Bladder microvascular endothelial cell (primary cell): ENCODE results near the gene FBXO7. TPM values are rescaled to one million over a fixed set of nuclear protein-coding genes. Genes with fewer than 3 reads are reported as not detected.

Experiments used
- total RNA-seq: library from RNA; depleted of rRNA; stranded (reverse); fragments of >200 nt; gene quantifications from 2 replicates; pipeline ENCODE4 v1.2.3, GENCODE V29; 2014

FBXO7 gene
- 38.4 and 73.6 TPM in 2 replicates for total RNA-seq

GRCh38 chr22:32474635-32475467 is at the start of gene FBXO7:
FBXO7 (plus strand) TSS chr22:32474811; CDS start chr22:32475003, 192 bp downstream.

Other genes with a start within 250 kb of the FBXO7 start
- 0.81 and 4.7 TPM in 2 replicates for gene SLC5A4, start 219.5 kb upstream of the FBXO7 start, total RNA-seq
- gene RFPL3, start 116.9 kb upstream of the FBXO7 start, total RNA-seq, result not detected in 2 replicates
- gene RTCB, start 62.6 kb upstream of the FBXO7 start, total RNA-seq, result 130 and 168 TPM in 2 replicates
- not detected in 2 replicates for gene BPIFC, start 10.4 kb upstream of the FBXO7 start, total RNA-seq